Tibial nerve (tissue), 4 donors: Measurements from ENCODE around the gene NCEH1.

Experiments used
- CTCF ChIP-seq, 5 experiments: fragments of 200-600 bp in 3 of 5; fragments of 450-650 bp in 2 of 5; sonication (generic) in 3 of 5; IDR thresholded peaks; one replicate each; pipeline ENCODE4 v1.5.1; 2016 to 2019; ENCODE audit warnings: antibody characterized with exemption in 5 of 5, mild to moderate bottlenecking in 3 of 5, moderate library complexity in 2 of 5
- EP300 ChIP-seq, 2 donors: sonication (generic); formaldehyde crosslinking; IDR thresholded peaks; one replicate each; pipeline ENCODE4 v1.6.1; 2017; ENCODE audit warnings: antibody characterized with exemption in 2 of 2, mild to moderate bottlenecking in 1 of 2
- POLR2A ChIP-seq, 2 donors: fragments of 450-650 bp; IDR thresholded peaks; one replicate each; pipeline ENCODE4 v1.6.1; 2017; ENCODE audit warnings: antibody characterized with exemption in 2 of 2, mild to moderate bottlenecking in 2 of 2, moderate library complexity in 2 of 2

DNA sequence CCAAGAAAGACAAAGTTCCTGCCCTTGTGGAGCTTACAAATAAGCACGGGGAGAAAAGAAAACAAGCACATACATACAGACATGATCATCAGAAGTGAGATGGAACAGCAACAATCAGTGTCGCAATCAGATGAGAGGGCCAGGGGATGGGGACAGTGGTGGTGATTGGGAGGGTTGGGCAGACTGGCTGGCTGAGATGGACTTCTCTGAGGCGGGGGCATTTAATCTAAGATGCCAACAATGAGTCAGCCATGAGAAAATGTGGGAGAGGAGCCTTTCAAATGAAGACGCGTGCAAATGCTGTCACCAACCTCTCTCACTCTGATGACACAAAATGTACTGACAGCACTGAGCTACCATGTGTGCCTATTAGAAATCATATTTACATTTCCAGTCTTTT, 81.4 kb downstream of the NCEH1 start:
- TF ChIP-seq CTCF (IDR thresholded peaks at IDR 0.05) = no peak
- TF ChIP-seq POLR2A (IDR thresholded peaks at IDR 0.05) = no peak
- TF ChIP-seq EP300 (IDR thresholded peaks at IDR 0.05) = no peak
